NK-92 (cell line): Measurements from ENCODE around the gene STXBP4.

Source experiments
- DNase-seq: peaks from one replicate; lab custom pipeline; 2025; ENCODE audit not compliant: unreplicated experiment; lab: John Stamatoyannopoulos, UW

STXBP4 gene

DNA sequence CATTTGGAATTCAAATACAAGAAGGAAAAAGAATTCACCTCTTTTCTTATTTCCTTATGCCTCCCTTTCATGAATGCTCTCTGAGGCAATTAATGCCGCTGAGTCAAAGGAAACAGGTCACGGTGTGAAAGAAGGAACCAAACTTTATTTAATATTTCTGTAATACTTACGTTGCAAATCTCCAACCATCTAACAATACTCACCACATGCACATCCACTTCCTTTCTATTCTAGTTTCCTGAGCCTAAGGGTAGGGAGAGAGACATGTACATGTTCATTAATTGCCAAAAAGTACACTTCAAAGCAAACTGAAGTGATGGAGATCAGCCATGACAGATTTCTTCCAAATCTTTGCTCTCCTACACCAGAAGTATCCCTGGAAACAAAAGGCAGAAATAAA is 248.3 kb downstream of the STXBP4 start:
- no peak for DNase-seq

DNA sequence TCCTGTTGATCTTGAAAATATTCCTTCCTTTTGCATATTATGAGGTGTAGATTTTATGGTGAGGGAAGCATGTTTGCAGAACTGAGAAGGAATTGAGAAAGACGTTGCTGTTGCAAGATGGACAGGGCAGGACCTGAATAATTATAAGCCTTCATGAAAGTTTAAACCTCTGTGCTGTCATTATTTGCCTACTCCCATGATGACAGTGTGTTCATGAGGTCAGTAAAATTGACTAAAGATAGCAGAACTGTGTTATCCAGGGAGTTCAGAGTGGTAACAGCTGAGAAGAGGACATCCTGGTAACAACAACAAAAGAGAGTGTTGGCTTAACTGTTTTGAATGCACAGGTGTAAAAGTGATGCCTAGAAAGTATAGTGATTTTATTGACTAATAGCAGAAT is 250.9 kb downstream of the STXBP4 start:
- no peak for DNase-seq

- no peak for DNase-seq
Measured at GRCh38 chr17:55219934-55220333, 251.4 kb downstream of the STXBP4 start.
